Smooth muscle cell (in vitro differentiated cells): Measurements from ENCODE around the gene PRR36. TPM values are rescaled to one million over a fixed set of nuclear protein-coding genes. Genes with fewer than 3 reads are reported as not detected.
A peak's percentile ranks its signal among the peaks of the same experiment; 100 is the strongest.

ENCODE experiments used
- DNase-seq: peaks from one replicate; lab custom pipeline; 2025; ENCODE audit not compliant: unreplicated experiment; lab: John Stamatoyannopoulos, UW
- H2AFZ ChIP-seq: fragments of 200-600 bp; sonication (generic); 2 replicates; pipeline ENCODE4 v1.6.0; 2016; ENCODE audit warnings: antibody characterized with exemption, low read depth, mild to moderate bottlenecking
- H3F3A ChIP-seq: fragments of 200-600 bp; sonication (generic); 2 replicates; pipeline ENCODE4 v1.6.0; 2017; ENCODE audit warnings: antibody characterized with exemption, low read depth
- H3K27ac ChIP-seq: fragments of 200-600 bp; sonication (generic); 2 replicates; pipeline ENCODE4 v1.5.1; 2016; ENCODE audit warnings: low read depth, mild to moderate bottlenecking
- H3K27me3 ChIP-seq: fragments of 200-600 bp; sonication (generic); 2 replicates; pipeline ENCODE4 v1.6.1; 2016; ENCODE audit warnings: low read depth, mild to moderate bottlenecking
- H3K36me3 ChIP-seq: fragments of 200-600 bp; sonication (generic); 2 replicates; pipeline ENCODE4 v1.5.1; 2016; ENCODE audit warnings: low read depth
- H3K4me1 ChIP-seq: fragments of 200-600 bp; sonication (generic); 2 replicates; pipeline ENCODE4 v1.5.1; 2016; ENCODE audit warnings: low read depth
- H3K4me2 ChIP-seq: fragments of 200-600 bp; sonication (generic); 2 replicates; pipeline ENCODE4 v1.6.0; 2016; ENCODE audit warnings: mild to moderate bottlenecking
- H3K4me3 ChIP-seq: fragments of 200-600 bp; sonication (generic); 2 replicates; pipeline ENCODE4 v1.5.1; 2016; ENCODE audit warnings: mild to moderate bottlenecking
- H3K79me2 ChIP-seq: fragments of 200-600 bp; sonication (generic); 2 replicates; pipeline ENCODE4 v1.6.0; 2016; ENCODE audit warnings: low read depth, mild to moderate bottlenecking
- H3K9ac ChIP-seq: fragments of 200-600 bp; sonication (generic); 2 replicates; pipeline ENCODE4 v1.6.0; 2016; ENCODE audit warnings: low read depth
- H3K9me3 ChIP-seq: fragments of 200-600 bp; sonication (generic); replicated peaks from 2 replicates; pipeline ENCODE4 v1.5.1; 2016; ENCODE audit warnings: low read depth
- H4K20me1 ChIP-seq: fragments of 200-600 bp; sonication (generic); 2 replicates; pipeline ENCODE4 v1.6.0; 2016; ENCODE audit warnings: low read depth
- WGBS: methylation state at CpG from one replicate; pipeline ENCODE4 v1.1.7; 2016; ENCODE audit warnings: low lambda C conversion rate; 5-methylcytosine and 5-hydroxymethylcytosine counted together
- polyA plus RNA-seq: library from polyadenylated mRNA; unstranded; fragments of >200 nt; fragmentation: Nextera tagmentation; extraction: Ambion mirVana; gene quantifications from 2 replicates; pipeline ENCODE4 v1.2.1, GENCODE V29; 2016
- total RNA-seq: library from RNA; depleted of rRNA; stranded (reverse); fragments of >200 nt; gene quantifications from 2 replicates; pipeline ENCODE4 v1.2.3, GENCODE V29; 2014
- TF ChIP-seq, protein P1 (sequence below): fragments of 200-600 bp; sonication (generic); IDR thresholded peaks from 2 replicates; pipeline ENCODE4 v1.5.1; 2017; ENCODE audit warnings: borderline replicate concordance, mild to moderate bottlenecking, antibody characterized with exemption; ENCODE audit not compliant: insufficient read depth, poor library complexity, severe bottlenecking

PRR36 gene
- total and polyA plus RNA-seq, 2 experiments from 2014 or later: 0.13 to 0.57 TPM

DNA sequence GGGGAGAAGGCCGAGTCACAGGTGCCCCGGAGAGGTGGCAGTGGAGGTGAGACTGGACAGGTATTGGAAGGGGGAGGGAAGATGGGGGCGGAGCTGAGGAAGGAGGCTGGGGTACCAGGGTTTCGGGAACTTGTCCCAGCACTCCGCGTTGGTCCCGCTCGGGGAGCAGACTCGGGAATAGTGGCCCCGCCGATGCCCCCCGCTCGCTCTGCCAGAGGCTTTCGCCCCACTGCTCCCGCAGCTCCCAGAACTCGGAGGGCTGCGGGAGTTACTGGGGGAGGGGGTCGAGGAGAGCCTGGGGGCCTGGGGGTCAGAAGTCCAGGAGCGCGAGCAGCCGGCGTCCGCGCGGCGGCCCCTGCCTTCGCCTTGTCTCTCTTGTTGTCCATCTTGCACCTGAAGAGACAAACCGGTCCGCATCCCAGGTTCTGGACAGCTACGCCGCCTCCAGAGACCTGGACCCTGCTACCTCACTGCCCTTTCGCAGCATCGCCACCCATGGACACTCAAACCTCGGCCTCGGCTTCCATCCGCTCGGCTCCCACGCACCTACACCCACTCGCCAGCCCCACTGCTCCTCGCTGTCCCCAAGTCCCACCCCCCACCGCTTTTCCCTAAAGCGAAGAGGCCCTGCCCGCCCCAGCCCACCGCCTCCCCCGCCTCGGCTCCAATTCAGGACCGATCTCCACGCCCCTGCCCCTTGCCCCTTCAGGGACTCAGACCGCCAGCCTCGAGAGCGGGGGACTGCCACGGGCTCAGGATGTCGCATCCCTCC lies 700 bp downstream of the PRR36 start:
- peak overlapping the region; percentile 84 for H3K4me2 ChIP-seq
- 13% methylated on average over 13 of the region's 53 CpGs for WGBS
- peaks cover 40% of the 10 kb centered on the region for H3K27me3 ChIP-seq
- H3K27ac ChIP-seq: no peak overlapping the region
- no peak overlapping the region for H3K9ac ChIP-seq
- no peaks in the 10 kb centered on the region for H3K36me3 ChIP-seq
- DNase-seq: no peak
- no peak overlapping the region for H2AFZ ChIP-seq
- peak overlapping the region; percentile 34 for H3K4me3 ChIP-seq
- no peaks in the 10 kb centered on the region for H3K9me3 ChIP-seq
- peaks cover 3% of the 10 kb centered on the region for H3F3A ChIP-seq
- H4K20me1 ChIP-seq: no peaks in the 10 kb centered on the region
- peaks cover 4% of the 10 kb centered on the region for H3K4me1 ChIP-seq
- TF ChIP-seq, protein P1, sequence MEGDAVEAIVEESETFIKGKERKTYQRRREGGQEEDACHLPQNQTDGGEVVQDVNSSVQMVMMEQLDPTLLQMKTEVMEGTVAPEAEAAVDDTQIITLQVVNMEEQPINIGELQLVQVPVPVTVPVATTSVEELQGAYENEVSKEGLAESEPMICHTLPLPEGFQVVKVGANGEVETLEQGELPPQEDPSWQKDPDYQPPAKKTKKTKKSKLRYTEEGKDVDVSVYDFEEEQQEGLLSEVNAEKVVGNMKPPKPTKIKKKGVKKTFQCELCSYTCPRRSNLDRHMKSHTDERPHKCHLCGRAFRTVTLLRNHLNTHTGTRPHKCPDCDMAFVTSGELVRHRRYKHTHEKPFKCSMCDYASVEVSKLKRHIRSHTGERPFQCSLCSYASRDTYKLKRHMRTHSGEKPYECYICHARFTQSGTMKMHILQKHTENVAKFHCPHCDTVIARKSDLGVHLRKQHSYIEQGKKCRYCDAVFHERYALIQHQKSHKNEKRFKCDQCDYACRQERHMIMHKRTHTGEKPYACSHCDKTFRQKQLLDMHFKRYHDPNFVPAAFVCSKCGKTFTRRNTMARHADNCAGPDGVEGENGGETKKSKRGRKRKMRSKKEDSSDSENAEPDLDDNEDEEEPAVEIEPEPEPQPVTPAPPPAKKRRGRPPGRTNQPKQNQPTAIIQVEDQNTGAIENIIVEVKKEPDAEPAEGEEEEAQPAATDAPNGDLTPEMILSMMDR: no peak
- no peaks in the 10 kb centered on the region for H3K79me2 ChIP-seq

- H3K79me2 ChIP-seq: no peaks in the 10 kb centered on the region
- H3K9ac ChIP-seq: no peak overlapping the region
- no peaks in the 10 kb centered on the region for H3K36me3 ChIP-seq
- H3K4me1 ChIP-seq: peaks cover 4% of the 10 kb centered on the region
- H3K27me3 ChIP-seq: peaks cover 50% of the 10 kb centered on the region
- no peak overlapping the region for H2AFZ ChIP-seq
- H3K4me2 ChIP-seq: peak overlapping the region; percentile 84
- no peak overlapping the region for H3K27ac ChIP-seq
- H3K4me3 ChIP-seq: peak overlapping the region; percentile 43
- 62% methylated on average over 42 of the region's 47 CpGs for WGBS
- H4K20me1 ChIP-seq: no peaks in the 10 kb centered on the region
- no peak for DNase-seq
- TF ChIP-seq, protein P1: no peak
- H3K9me3 ChIP-seq: no peaks in the 10 kb centered on the region
- H3F3A ChIP-seq: peaks cover 3% of the 10 kb centered on the region
Observed at GRCh38 chr19:7872306-7873204, 1.6 kb downstream of the PRR36 start.

DNA sequence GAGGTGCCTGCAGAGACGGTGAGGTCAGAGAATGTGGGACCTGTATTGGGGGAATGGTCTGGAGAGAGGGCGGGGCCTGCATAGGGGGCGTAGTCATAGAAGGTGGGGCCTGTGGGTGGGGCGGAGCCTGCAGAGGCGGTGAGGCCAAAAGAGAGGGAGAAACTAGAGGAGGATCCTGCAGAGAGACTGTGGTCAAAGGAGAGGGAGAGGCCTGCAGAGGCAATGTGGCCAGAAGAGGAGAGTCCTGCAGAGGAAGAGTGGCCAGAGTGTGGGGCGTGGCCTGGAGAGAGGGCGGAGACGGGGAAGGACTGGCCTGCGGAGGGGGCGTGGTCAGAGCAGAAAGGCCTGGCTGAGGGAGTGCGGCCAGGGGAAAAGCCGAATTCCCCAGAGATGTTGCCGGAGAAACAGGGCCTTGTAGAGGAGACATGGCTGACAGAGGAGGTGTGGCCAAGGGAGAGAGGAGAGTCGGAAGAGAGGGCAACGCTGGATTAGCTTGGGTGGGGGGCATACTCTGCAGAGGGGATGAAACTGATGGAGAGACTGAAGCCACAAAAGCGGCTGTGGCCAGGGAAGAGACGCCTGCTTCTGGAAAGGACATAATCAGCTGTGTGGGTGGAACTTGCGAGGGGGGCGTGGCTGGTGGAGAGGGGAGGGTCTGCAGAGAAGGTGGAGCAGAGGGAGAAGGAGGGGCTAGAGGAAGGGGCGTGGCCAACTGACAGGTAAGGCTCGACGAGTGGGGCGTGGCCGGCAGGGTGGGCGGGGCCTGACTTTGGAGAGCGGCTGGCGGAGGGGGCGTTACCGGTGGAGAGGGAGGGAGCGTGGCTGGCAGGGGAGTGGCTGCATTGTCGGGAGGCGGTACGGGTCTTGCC lies 2.5 kb downstream of the PRR36 start:
- DNase-seq: peak; percentile 74
- Histone ChIP-seq H4K20me1 (no peaks in the 10 kb centered on the region), H3K4me1 (peaks cover 4% of the 10 kb centered on the region), H3K9ac (no peak overlapping the region), H3K79me2 (no peaks in the 10 kb centered on the region), H2AFZ (no peak overlapping the region), H3K27ac (no peak overlapping the region), H3K4me3 (peak overlapping the region; percentile 43), H3K36me3 (no peaks in the 10 kb centered on the region), H3F3A (peaks cover 3% of the 10 kb centered on the region), H3K4me2 (peak overlapping the region; percentile 84), H3K27me3 (peaks cover 58% of the 10 kb centered on the region), H3K9me3 (no peaks in the 10 kb centered on the region)
- WGBS: 4% methylated on average over 19 of the region's 33 CpGs
- TF ChIP-seq, protein P1: no peak
